HepG2 (cell line): ENCODE measurements around the gene PRMT2. TPM values are rescaled to one million over a fixed set of nuclear protein-coding genes. Genes with fewer than 3 reads are reported as not detected.

Experiments used
- ARID5B ChIP-seq: IDR thresholded peaks from 2 replicates; pipeline ENCODE4 v1.4.0; 2020; ENCODE audit warnings: mild to moderate bottlenecking, missing genetic modification reagents
- CENPBD1 ChIP-seq: sonication (generic); formaldehyde crosslinking; IDR thresholded peaks from 2 replicates; pipeline ENCODE4 v1.8.0; 2022; ENCODE audit warnings: missing genetic modification reagents, low read depth, mild to moderate bottlenecking, borderline replicate concordance
- JUND ChIP-seq: sonication (generic); formaldehyde crosslinking; IDR thresholded peaks from 2 replicates; pipeline ENCODE4 v1.8.0; 2022; ENCODE audit warnings: mild to moderate bottlenecking, missing genetic modification reagents
- KDM4B ChIP-seq: sonication (generic); formaldehyde crosslinking; IDR thresholded peaks from 2 replicates; pipeline ENCODE4 v1.4.0; 2020; ENCODE audit warnings: missing genetic modification reagents
- LBX2 ChIP-seq: sonication (generic); formaldehyde crosslinking; IDR thresholded peaks from 2 replicates; pipeline ENCODE4 v1.5.0; 2020; ENCODE audit warnings: missing genetic modification reagents, mild to moderate bottlenecking, borderline replicate concordance
- MIER2 ChIP-seq: IDR thresholded peaks from 2 replicates; pipeline ENCODE4 v1.6.1; 2016; ENCODE audit warnings: missing biosample characterization, missing genetic modification reagents
- MZF1 ChIP-seq: sonication (generic); formaldehyde crosslinking; IDR thresholded peaks from 2 replicates; pipeline ENCODE4 v1.8.1; 2023; ENCODE audit warnings: mild to moderate bottlenecking, missing genetic modification reagents, borderline replicate concordance
- NBN ChIP-seq: fragments of 450-650 bp; conservative IDR thresholded peaks from 2 replicates; pipeline ENCODE4 v1.6.1; 2017
- SALL2 ChIP-seq: sonication (generic); formaldehyde crosslinking; IDR thresholded peaks from 2 replicates; pipeline ENCODE4 v1.8.1; 2023; ENCODE audit warnings: mild to moderate bottlenecking, missing genetic modification reagents, inconsistent platforms
- SP4 ChIP-seq: sonication (generic); formaldehyde crosslinking; IDR thresholded peaks from 2 replicates; pipeline ENCODE4 v1.8.1; 2023; ENCODE audit warnings: mild to moderate bottlenecking, missing genetic modification reagents
- SRSF9 ChIP-seq: fragments of 200-400 bp; formaldehyde crosslinking; IDR thresholded peaks from 2 replicates; pipeline ENCODE4 v1.6.1; 2018; ENCODE audit warnings: borderline replicate concordance, mild to moderate bottlenecking, low read depth, low read length; ENCODE audit not compliant: insufficient read depth, poor library complexity, severe bottlenecking
- TBX2 ChIP-seq: sonication (generic); formaldehyde crosslinking; IDR thresholded peaks from 2 replicates; pipeline ENCODE4 v1.5.0; 2020; ENCODE audit warnings: missing genetic modification reagents, mild to moderate bottlenecking, borderline replicate concordance
- ZBTB8A ChIP-seq: sonication (generic); formaldehyde crosslinking; IDR thresholded peaks from 2 replicates; pipeline ENCODE4 v1.4.0; 2020; ENCODE audit warnings: mild to moderate bottlenecking, low read depth, missing genetic modification reagents, borderline replicate concordance
- ZNF138 ChIP-seq: sonication (generic); formaldehyde crosslinking; IDR thresholded peaks from 2 replicates; pipeline ENCODE4 v1.5.0; 2020; ENCODE audit warnings: mild to moderate bottlenecking, low read depth, missing genetic modification reagents
- ZNF207 ChIP-seq: fragments of 450-650 bp; IDR thresholded peaks from 2 replicates; pipeline ENCODE4 v1.6.1; 2016; ENCODE audit warnings: antibody characterized with exemption, borderline replicate concordance
- ZNF543 ChIP-seq: sonication (generic); formaldehyde crosslinking; IDR thresholded peaks from 2 replicates; pipeline ENCODE4 v1.4.0; 2020; ENCODE audit warnings: mild to moderate bottlenecking, missing genetic modification reagents
- ZNF558 ChIP-seq: sonication (generic); formaldehyde crosslinking; IDR thresholded peaks from 2 replicates; pipeline ENCODE4 v1.9.0; 2022; ENCODE audit warnings: mild to moderate bottlenecking, missing genetic modification reagents, borderline replicate concordance
- ZSCAN20 ChIP-seq: sonication (generic); formaldehyde crosslinking; IDR thresholded peaks from 2 replicates; pipeline ENCODE4 v1.4.0; 2020; ENCODE audit warnings: missing genetic modification reagents, mild to moderate bottlenecking, borderline replicate concordance
- polyA plus RNA-seq, 8 experiments: library from polyadenylated mRNA; depleted of rRNA in 3 of 8; stranded (reverse) in 7 of 8; unstranded in 1 of 8; fragments of >200 nt; fragmentation: Illumina TruSeq in 4 of 8; extraction: Trizol in 4 of 8; gene quantifications; 2 replicates each; pipeline versions ENCODE4 v1.2.1 to v1.2.3, GENCODE V29; 2011 to 2016; ENCODE audit warnings: low read depth in 4 of 8, missing spikeins in 1 of 8, mixed read lengths in 1 of 8; ENCODE audit not compliant: insufficient read depth in 1 of 8
- total RNA-seq, 5 experiments: library from RNA; depleted of rRNA; stranded (reverse); fragments of >200 nt; fragmentation: Illumina TruSeq; extraction: Trizol; gene quantifications; 2 replicates each; pipeline ENCODE4 v1.2.3, GENCODE V29; 2016; ENCODE audit warnings: low read depth in 1 of 5
- TF ChIP-seq, protein P1 (sequence below): IDR thresholded peaks from 2 replicates; pipeline ENCODE4 v1.6.1; 2012; ENCODE audit warnings: low read depth, low read length, improper control_type of control experiment

PRMT2 gene
- total and polyA plus RNA-seq, 2 of the 13 experiments (the other 11 are each of a cell fraction or from before 2014, with no cell fraction given), result 54.4 to 78.8 TPM

DNA sequence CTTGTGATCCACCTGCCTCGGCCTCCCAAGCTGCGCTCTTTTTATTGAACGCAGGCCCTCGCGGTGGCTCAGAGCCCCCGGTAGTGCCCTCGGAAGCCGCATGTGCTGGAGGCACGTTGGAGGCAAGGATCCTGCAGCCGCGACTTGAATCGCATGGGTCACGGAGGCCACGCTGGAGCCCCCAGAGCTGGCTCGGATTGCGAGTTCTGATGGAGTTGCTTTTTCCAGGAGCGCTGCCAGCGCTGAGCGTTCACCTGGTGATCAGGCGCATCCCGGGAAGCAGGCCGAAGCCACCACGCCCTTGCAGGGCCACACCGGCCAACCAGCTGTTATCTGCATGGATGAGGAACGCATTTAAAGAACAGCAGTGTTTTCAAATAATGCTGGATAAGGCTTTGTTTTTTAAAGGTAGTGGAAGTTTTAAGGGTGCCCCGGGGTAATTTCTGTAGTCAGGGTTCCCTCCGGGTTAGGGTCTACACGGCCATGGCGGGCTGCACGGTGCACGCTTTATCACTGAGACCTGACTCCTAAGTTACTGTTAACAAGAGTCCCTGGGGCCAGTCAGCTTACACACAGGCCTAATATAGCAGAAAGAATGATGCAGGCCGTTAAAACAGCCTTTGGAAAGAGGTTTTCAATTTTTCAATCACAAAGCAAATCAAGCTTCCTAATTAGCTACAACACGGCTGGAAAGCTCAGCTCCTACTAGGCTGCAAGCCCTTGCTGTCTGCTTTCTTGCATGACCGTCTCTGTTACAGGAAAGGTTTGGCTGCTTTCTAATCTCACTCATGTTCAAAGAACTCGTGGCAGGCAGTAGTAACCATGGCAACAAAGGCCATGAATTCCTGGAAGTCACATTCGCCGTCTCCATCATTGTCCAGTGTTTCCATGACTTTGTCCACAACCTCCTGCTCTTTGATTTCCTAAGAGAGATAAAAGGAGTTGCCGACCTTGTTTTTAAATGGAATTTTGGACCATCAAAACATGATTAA lies 36.6 kb upstream of the PRMT2 start (continued):
- no peak for TF ChIP-seq ZBTB8A (CRISPR knock-in tag)
- no peak for TF ChIP-seq ZNF138
- no peak for TF ChIP-seq JUND
- TF ChIP-seq SRSF9, result no peak
- TF ChIP-seq MZF1 (CRISPR knock-in tag), result no peak
- TF ChIP-seq, protein P1, sequence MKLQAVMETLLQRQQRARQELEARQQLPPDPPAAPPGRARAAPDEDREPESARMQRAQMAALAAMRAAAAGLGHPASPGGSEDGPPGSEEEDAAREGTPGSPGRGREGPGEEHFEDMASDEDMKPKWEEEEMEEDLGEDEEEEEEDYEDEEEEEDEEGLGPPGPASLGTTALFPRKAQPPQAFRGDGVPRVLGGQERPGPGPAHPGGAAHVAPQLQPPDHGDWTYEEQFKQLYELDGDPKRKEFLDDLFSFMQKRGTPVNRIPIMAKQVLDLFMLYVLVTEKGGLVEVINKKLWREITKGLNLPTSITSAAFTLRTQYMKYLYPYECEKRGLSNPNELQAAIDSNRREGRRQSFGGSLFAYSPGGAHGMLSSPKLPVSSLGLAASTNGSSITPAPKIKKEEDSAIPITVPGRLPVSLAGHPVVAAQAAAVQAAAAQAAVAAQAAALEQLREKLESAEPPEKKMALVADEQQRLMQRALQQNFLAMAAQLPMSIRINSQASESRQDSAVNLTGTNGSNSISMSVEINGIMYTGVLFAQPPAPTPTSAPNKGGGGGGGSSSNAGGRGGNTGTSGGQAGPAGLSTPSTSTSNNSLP, result peak; percentile 66
- no peak for TF ChIP-seq SP4 (CRISPR knock-in tag)
- no peak for TF ChIP-seq CENPBD1 (CRISPR knock-in tag)
- TF ChIP-seq ARID5B (CRISPR knock-in tag), result peak; percentile 77
- no peak for TF ChIP-seq LBX2 (CRISPR knock-in tag)
- TF ChIP-seq MIER2 (CRISPR knock-in tag), result 0 out of 2 replicates have a peak, but pooled peaks have one; percentile 13
- no peak for TF ChIP-seq ZNF558
- no peak for TF ChIP-seq ZSCAN20 (CRISPR knock-in tag)
- TF ChIP-seq ZNF207, result no peak
- TF ChIP-seq TBX2 (CRISPR knock-in tag), result no peak
- no peak for TF ChIP-seq SALL2
- no peak for TF ChIP-seq KDM4B (CRISPR knock-in tag)
- TF ChIP-seq ZNF543 (CRISPR knock-in tag), result no peak
- no peak for TF ChIP-seq NBN
